ENCODE data around the gene FZD2. TPM values are rescaled to one million over a fixed set of nuclear protein-coding genes. Genes with fewer than 3 reads are reported as not detected.
A peak's percentile ranks its signal among the peaks of the same experiment; 100 is the strongest.

The FZD2 gene
- total RNA-seq, 2 donors from 2014 or later = 1.9 to 4.0 TPM

DNA sequence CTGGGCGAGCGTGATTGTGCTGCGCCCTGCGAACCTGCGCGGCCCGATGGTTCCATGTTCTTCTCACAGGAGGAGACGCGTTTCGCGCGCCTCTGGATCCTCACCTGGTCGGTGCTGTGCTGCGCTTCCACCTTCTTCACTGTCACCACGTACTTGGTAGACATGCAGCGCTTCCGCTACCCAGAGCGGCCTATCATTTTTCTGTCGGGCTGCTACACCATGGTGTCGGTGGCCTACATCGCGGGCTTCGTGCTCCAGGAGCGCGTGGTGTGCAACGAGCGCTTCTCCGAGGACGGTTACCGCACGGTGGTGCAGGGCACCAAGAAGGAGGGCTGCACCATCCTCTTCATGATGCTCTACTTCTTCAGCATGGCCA, 1.0 kb downstream of the FZD2 start:
- DNase-seq (ENCODE audit: low spot score) = no peak
- Histone ChIP-seq H3K4me3 (peak overlapping the region; percentile 56 to 70), H3K27ac (peak overlapping the region in 1 of 2 donors; percentile 87), H3K4me1 (peaks cover 0 to 23% of the 10 kb centered on the region in 2 donors), H3K27me3 (no peaks in the 10 kb centered on the region), H3K36me3 (no peaks in the 10 kb centered on the region), H3K9me3 (no peaks in the 10 kb centered on the region)
- TF ChIP-seq, protein P1, sequence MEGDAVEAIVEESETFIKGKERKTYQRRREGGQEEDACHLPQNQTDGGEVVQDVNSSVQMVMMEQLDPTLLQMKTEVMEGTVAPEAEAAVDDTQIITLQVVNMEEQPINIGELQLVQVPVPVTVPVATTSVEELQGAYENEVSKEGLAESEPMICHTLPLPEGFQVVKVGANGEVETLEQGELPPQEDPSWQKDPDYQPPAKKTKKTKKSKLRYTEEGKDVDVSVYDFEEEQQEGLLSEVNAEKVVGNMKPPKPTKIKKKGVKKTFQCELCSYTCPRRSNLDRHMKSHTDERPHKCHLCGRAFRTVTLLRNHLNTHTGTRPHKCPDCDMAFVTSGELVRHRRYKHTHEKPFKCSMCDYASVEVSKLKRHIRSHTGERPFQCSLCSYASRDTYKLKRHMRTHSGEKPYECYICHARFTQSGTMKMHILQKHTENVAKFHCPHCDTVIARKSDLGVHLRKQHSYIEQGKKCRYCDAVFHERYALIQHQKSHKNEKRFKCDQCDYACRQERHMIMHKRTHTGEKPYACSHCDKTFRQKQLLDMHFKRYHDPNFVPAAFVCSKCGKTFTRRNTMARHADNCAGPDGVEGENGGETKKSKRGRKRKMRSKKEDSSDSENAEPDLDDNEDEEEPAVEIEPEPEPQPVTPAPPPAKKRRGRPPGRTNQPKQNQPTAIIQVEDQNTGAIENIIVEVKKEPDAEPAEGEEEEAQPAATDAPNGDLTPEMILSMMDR (IDR thresholded peaks at IDR 0.05) = no peak

DNA sequence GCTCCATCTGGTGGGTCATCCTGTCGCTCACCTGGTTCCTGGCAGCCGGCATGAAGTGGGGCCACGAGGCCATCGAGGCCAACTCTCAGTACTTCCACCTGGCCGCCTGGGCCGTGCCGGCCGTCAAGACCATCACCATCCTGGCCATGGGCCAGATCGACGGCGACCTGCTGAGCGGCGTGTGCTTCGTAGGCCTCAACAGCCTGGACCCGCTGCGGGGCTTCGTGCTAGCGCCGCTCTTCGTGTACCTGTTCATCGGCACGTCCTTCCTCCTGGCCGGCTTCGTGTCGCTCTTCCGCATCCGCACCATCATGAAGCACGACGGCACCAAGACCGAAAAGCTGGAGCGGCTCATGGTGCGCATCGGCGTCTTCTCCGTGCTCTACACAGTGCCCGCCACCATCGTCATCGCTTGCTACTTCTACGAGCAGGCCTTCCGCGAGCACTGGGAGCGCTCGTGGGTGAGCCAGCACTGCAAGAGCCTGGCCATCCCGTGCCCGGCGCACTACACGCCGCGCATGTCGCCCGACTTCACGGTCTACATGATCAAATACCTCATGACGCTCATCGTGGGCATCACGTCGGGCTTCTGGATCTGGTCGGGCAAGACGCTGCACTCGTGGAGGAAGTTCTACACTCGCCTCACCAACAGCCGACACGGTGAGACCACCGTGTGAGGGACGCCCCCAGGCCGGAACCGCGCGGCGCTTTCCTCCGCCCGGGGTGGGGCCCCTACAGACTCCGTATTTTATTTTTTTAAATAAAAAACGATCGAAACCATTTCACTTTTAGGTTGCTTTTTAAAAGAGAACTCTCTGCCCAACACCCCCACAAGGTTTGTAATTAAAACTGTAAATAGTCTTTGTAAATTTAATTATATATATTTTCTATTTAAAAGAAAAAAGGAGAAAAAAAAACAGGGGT, 1.7 kb downstream of the FZD2 start:
- H3K27me3 ChIP-seq = no peaks in the 10 kb centered on the region
- peak overlapping the region in 1 of 2 donors; percentile 70 for H3K4me3 ChIP-seq
- no peaks in the 10 kb centered on the region for H3K9me3 ChIP-seq
- DNase-seq (ENCODE audit: low spot score) = no peak
- H3K27ac ChIP-seq = peak overlapping the region in 1 of 2 donors; percentile 37
- no peaks in the 10 kb centered on the region for H3K36me3 ChIP-seq
- H3K4me1 ChIP-seq = peaks cover 0 to 23% of the 10 kb centered on the region in 2 donors
- TF ChIP-seq, protein P1 (IDR thresholded peaks at IDR 0.05) = no peak

DNA sequence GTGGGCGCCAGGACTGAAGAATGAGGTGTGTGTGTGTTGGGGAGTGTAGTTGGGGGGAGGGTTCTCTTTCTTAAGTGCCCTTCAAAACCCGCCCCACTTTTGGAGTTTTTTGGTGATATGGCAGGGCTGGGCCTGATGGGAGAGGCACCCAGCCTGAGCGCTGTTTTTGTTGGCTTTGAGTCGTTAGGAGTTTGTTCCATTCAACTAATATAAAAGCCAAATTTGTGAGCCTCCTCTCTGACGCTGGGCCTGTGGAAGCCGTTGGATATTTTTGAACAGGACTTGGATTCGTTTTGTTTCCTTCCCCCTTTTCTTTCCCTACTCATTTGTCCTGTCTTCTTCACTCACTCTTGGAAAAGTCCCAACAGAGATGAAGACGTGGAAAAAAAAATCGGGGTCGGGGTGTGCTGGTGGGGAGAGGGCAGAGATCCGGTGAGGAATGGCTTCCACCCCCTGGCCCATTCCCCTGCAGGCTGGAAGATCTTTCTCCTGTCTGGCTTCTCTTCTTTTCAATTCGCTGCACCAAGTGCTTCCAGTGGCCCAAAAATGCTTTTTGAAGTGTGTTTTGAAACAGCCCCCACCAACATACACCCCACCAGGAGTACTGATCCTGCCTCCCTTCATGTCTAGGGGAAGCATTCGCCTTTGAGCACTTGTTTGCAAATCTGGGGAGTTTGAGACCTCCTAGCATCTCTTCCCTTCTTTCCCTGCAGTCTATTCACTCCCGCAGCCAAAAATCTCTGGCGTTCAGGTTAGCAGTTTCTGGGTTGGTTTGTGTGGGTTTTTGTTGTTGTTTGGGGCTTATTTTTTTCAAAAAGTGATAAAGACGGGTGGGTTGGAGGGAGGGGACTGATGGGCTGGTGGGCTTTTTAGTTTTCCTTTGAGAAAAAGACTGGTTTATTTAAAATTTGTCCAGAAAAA, 2.6 kb downstream of the FZD2 start:
- Histone ChIP-seq H3K4me1 (peaks cover 0 to 23% of the 10 kb centered on the region in 2 donors), H3K27ac (peak overlapping the region in 1 of 2 donors; percentile 37), H3K36me3 (no peaks in the 10 kb centered on the region), H3K9me3 (no peaks in the 10 kb centered on the region), H3K27me3 (no peaks in the 10 kb centered on the region), H3K4me3 (peak overlapping the region in 1 of 2 donors; percentile 70)
- DNase-seq (ENCODE audit: low spot score) = no peak
- TF ChIP-seq, protein P1 (IDR thresholded peaks at IDR 0.05) = no peak

DNA sequence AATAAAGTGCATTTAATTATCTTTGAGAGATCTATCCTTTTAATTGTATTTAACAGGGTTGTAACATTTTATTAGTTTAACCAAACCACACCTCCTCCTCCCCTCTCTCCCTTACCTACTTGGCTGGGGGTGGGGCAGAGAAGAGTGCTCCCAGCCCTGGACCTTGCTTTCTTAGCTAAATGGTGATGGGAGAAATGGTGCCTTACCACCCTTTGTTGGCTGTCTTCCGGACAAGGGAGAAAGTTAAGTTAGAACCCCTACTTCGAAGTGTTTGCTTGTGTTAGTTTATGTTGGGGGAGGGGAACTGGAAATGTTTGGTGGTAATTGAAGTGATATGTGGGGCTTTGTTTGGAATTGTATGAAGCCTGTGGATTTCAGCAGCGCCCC, 3.9 kb downstream of the FZD2 start:
- H3K4me1 ChIP-seq = peaks cover 0 to 17% of the 10 kb centered on the region in 2 donors
- DNase-seq (ENCODE audit: low spot score) = no peak
- H3K27ac ChIP-seq = no peak overlapping the region
- peaks cover 0 to 9% of the 10 kb centered on the region in 2 donors for H3K9me3 ChIP-seq
- H3K27me3 ChIP-seq = no peaks in the 10 kb centered on the region
- H3K36me3 ChIP-seq = no peaks in the 10 kb centered on the region
- no peak overlapping the region for H3K4me3 ChIP-seq
- TF ChIP-seq, protein P1 (IDR thresholded peaks at IDR 0.05) = no peak

DNA sequence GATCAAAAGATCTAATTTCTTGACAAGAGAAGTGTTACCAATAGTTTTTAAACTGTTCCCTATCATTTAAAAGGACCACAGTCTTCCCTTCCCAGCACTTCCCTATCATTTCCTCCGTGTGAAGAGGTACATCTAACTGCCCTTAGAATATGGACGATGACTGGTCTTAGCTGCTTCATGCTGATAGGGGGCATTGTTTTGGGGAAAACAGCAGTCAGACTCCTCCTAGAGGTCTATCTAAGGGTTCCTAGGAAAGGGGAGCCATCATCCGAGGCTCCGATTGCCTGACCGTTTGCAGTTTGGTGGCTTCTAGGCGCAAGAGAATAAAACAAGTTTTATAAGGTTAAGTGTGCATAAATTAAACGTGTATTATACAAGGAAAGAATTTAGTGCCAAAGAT, 7.1 kb downstream of the FZD2 start:
- peaks cover 0 to 6% of the 10 kb centered on the region in 2 donors for H3K4me1 ChIP-seq
- no peak overlapping the region for H3K4me3 ChIP-seq
- no peak for DNase-seq (ENCODE audit: low spot score)
- TF ChIP-seq, protein P1 (IDR thresholded peaks at IDR 0.05) = no peak
- H3K27ac ChIP-seq = no peak overlapping the region
- H3K9me3 ChIP-seq = peaks cover 0 to 9% of the 10 kb centered on the region in 2 donors
- H3K36me3 ChIP-seq = no peaks in the 10 kb centered on the region
- H3K27me3 ChIP-seq = no peaks in the 10 kb centered on the region
